Activated CD4-positive, alpha-beta T cell treated with anti-CD3 and anti-CD28 coated beads for 4 hours (primary cell): ENCODE data around the gene LTO1.

Experiments used
- DNase-seq, 2 donors: peaks; one replicate each; pipeline ENCODE4 v3.0.0-alpha.2; 2020

Gene LTO1

GRCh38 chr11:69656536-69657455 is 18.4 kb downstream of the LTO1 start:
- no peak for DNase-seq

DNA sequence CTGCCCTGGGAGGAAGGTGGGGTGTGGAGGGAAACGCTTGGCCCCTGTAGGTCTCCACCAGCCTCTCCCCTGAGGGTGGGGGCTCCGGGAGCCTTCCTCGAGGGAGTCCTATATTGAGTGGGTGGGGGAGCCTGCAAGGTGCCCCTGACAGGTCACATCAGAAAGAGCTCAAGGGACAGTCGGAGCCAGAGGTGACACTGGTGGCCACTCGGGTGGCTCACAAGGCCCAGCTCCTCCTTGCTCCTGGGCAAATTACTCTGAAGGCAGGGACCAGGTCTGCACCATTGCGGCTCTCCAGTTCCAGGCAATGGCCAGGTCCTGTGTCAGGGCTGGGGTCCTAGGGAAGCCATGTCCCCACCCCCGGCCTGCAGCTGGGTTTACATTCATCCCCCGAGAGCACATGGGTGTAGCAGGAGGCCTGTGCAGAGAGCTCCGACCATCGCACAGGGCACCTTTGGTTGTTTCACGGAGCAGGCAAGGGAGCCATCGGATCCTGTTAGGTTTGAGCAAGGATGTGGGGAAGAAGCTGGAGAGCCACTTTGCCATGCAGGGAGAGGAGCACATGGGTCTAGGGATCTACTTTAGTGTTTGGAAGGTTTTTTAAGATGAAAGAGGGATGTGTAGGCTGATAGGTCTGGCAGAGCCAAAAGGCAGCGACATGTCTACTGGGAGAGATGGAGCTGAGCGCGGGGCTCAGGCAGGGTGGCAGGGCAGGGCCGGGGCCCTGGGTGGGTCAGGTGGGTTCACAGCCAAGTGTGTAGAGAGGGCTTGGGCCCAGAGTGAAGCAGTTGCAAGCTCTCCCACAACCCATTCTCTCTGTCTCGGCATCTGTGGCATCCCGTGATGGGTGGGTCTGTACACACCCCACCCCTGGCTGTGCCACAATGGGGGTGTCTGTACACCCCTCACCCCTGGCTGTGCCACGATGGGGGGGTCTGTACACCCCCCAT is 19.4 kb downstream of the LTO1 start:
- no peak for DNase-seq

DNA sequence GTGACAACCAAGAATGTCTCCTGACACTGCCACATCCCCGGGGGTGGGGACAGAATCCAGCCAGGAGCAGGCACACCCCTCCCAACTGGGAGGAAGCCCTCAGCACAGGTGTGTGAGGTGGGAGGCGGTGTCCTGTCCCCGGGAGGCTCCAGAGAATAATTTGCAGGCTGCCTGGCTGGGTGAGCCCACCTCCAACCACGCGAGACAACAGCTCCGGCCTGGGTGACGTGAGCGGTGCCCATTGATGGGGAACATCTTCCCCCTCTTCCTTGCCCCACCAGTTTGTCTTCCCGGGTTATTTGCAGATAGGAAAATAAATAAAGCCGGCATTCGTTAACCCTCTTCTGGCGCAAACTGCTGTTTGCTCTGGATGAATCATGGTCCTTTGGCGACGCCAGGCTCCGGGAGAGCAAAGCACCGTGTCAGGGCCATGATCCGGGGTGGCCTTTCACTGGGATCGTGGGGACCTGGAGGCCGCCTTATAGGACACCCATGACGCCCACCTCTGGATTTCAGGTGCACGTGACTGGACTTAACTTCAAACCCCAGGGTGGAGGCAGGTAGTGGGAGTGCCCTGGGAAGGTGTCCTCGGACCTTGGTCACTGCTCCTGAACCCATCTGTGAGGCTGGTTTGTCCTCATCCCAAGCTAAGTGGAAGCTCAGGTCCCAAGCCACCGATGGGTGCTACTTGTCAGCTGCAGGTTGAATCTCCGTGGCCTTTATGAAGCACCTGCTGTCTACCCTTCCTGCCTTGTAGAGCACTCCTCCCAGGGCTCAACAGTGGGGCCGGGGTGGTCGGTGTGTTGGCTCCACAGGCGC is 20.3 kb downstream of the LTO1 start:
- no peak for DNase-seq

DNA sequence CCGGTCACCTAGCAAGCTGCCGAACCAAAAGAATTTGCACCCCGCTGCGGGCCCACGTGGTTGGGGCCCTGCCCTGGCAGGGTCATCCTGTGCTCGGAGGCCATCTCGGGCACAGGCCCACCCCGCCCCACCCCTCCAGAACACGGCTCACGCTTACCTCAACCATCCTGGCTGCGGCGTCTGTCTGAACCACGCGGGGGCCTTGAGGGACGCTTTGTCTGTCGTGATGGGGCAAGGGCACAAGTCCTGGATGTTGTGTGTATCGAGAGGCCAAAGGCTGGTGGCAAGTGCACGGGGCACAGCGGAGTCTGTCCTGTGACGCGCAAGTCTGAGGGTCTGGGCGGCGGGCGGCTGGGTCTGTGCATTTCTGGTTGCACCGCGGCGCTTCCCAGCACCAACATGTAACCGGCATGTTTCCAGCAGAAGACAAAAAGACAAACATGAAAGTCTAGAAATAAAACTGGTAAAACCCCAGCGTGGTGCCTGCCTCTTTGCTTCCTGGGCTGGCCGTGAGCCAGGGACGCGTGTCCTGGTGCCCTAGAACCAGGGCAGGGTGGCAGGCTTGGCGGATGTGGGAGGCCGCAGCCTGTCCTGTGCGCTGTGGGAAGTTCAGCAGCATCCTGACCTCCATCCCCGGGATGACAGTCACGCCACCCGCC is 21.0 kb downstream of the LTO1 start:
- DNase-seq: no peak

DNA sequence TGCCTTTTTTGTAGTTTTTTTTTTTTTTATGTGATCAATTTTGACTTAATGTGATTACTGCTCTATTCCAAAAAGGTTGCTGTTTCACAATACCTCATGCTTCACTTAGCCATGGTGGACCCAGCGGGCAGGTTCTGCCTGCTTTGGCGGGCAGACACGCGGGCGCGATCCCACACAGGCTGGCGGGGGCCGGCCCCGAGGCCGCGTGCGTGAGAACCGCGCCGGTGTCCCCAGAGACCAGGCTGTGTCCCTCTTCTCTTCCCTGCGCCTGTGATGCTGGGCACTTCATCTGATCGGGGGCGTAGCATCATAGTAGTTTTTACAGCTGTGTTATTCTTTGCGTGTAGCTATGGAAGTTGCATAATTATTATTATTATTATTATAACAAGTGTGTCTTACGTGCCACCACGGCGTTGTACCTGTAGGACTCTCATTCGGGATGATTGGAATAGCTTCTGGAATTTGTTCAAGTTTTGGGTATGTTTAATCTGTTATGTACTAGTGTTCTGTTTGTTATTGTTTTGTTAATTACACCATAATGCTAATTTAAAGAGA is 21.7 kb downstream of the LTO1 start:
- DNase-seq: no peak

- no peak for DNase-seq
Measured at GRCh38 chr11:69652999-69653398, 22.2 kb downstream of the LTO1 start.

DNA sequence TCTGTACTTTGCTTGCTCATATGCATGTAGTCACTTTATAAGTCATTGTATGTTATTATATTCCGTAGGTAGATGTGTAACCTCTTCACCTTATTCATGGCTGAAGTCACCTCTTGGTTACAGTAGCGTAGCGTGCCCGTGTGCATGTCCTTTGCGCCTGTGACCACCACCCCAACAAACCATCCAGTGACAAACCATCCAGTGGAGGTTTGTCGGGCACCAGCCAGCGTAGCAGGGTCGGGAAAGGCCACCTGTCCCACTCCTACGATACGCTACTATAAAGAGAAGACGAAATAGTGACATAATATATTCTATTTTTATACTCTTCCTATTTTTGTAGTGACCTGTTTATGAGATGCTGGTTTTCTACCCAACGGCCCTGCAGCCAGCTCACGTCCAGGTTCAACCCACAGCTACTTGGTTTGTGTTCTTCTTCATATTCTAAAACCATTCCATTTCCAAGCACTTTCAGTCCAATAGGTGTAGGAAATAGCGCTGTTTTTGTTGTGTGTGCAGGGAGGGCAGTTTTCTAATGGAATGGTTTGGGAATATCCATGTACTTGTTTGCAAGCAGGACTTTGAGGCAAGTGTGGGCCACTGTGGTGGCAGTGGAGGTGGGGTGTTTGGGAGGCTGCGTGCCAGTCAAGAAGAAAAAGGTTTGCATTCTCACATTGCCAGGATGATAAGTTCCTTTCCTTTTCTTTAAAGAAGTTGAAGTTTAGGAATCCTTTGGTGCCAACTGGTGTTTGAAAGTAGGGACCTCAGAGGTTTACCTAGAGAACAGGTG is 23.1 kb downstream of the LTO1 start:
- no peak for DNase-seq

- DNase-seq: no peak
Measured at GRCh38 chr11:69650832-69651344, 24.3 kb downstream of the LTO1 start.

DNA sequence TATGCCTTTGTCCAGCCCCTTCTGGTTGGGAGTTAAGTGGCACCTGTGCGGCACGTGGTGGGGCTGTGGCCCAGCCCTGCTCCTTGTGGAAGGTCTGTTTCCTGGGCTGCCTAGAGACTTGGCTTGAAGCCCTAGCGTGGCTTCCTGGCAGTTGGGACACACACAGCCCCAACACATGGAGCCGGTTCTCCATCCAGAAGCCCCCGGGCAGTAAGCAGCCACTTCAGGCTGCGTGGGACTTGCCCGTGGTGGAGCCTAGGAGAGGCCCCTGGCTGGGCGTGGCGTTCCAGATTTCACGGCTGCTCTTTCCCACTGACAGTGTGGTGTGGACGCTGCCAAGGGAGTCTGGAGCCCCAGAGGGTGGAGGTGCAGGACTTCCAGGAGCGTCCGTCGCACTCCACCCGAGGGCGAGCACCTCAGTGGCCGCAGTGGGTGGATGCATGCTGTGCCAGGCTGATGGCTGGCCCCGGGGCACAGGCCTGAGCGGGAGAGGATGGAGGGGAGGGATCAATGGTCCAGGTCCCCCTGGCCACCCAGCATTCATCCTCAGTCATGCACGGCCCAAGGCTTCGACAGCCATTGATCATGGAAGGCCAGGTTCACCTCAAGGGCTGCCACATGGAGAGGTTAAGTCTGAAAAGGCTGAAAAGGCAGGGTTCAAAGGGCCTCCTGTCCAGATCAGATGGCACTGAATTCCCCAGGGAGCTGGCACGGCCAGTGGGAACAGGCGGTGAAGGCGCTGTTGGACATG is 24.9 kb downstream of the LTO1 start:
- DNase-seq: no peak

DNA sequence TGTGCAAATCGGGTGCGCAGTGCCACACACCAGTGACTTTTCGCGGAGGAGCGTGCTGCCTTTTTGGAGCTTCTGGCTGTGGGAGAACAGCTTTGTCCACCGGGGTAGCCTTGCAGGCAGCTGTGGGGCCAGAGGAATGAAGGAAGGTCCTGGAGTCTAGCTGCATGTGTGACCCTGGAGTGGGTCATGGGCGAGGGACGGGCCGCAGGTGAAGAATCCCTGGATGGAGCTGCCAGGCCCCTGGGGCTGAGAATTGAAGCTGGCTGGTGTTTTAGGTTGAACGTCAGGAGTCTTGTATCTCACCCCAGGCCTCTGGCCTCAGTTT is 25.6 kb downstream of the LTO1 start:
- DNase-seq: no peak

DNA sequence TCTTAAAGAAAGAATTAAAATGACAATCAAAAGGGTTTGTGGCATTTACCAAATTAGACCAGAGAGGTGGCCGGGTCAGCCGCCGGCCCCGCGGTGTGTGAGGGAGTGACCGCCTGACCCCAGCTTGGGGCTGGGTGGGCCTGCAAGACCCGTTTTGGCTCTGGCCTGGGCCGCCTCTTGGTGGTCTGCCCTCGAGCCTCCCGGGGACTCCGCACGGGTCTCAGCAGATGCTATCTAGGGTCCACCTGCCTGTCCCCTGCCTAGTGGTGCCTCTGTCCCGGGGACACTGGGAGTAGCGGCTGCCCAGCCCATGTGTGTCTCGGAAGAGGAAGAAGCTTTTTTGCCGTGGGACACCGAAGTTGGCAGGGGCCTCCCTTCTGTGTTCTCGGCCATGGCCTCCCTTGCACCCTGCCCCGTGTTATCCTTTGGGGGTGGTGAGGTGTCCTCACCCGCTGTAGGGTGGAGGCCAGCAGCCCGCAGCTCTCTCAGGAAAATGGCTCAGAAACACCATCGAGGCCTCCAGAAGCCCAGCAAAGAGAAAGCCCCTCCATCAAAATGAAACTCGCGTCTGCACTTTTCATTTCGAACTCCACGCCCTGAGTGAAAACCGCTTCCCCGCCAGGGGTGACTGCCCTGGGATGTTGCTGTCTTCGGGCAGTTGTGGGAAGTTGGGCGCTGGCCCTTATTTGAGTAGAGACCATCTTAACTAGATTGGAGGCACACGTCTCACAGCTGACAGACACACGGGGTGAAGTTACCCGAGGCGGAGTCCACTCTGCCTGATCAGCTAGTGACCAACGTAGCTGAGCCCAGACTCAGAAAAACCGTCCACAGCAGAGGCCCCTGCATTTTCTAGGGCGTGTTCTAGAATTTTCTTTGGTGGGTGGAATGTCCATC is 26.2 kb downstream of the LTO1 start:
- DNase-seq: no peak

DNA sequence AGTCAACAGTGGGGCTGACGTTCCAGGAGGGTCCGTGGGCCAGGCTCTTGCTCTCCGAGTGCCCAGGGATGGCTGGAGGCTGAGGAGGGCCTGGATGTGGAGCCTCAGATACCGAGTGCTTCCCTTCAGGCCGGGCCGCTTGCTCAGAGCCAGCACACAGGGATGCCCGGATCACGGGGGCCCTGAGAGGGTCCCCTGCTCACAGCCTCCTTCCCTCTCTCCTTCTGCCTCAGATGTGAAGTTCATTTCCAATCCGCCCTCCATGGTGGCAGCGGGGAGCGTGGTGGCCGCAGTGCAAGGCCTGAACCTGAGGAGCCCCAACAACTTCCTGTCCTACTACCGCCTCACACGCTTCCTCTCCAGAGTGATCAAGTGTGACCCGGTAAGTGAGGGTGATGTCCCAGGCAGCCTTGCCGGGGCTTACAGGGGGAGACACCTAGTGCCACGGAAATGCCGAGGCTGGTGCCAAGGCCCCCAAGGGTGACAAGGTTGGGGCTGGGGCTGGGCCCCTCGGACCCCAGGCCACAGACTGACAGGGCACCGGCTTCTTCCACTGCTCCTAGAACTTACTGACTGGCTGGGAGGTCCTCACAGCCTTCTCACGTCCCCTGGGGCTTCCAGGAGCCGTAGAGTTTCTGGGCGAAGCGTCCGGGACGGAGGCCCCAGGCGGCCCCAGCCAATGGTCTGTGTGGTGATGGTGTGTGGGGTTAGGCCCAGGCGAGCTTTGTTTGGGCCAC is 27.2 kb downstream of the LTO1 start:
- no peak for DNase-seq

- no peak for DNase-seq
Measured at GRCh38 chr11:69647390-69647748, 27.8 kb downstream of the LTO1 start.

DNA sequence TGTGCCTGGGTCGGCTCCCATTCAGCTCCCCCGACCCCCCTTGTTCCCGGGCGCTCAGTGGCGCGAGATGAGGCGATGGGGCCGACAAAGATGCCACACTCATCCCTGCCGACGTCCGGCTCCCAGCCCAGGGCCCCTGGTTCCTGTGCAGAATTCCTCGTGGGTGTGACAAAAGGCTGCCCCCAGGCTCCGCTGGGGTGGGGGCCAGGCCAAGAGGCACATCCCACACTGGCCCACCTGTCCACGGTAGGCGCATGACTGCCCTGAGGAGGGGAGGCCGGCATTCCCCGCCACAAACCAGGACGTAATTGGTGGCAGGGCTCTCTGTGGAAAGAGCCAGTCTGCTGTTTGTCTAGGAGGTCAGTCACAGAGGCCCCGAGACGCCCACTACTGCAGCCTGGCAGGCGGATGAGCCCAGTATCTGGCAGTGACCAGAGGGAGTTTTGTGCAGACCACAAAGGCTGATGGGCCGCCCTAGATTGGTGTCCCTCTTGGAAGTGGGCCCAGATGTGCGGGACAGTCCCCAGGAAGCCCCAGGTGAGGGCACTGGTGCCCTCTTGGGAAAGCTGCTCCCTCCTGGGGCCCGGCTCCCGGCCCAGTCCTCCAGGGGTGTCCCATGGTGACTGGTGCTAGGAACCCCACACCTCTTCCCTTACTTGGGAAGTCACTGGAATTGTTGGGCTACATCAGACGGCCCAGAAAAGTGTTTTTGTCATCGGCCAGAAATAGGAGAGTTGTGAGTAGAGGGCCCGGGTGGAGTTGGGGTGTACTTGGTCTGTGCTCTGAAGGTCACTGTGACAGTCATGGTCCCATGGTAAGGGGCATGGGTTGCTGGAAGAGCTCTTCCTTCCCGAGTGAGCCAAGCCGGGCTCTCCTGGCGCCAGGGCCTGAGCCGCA is 28.4 kb downstream of the LTO1 start:
- DNase-seq: no peak

- DNase-seq: no peak
Measured at GRCh38 chr11:69645801-69646492, 29.2 kb downstream of the LTO1 start.

DNA sequence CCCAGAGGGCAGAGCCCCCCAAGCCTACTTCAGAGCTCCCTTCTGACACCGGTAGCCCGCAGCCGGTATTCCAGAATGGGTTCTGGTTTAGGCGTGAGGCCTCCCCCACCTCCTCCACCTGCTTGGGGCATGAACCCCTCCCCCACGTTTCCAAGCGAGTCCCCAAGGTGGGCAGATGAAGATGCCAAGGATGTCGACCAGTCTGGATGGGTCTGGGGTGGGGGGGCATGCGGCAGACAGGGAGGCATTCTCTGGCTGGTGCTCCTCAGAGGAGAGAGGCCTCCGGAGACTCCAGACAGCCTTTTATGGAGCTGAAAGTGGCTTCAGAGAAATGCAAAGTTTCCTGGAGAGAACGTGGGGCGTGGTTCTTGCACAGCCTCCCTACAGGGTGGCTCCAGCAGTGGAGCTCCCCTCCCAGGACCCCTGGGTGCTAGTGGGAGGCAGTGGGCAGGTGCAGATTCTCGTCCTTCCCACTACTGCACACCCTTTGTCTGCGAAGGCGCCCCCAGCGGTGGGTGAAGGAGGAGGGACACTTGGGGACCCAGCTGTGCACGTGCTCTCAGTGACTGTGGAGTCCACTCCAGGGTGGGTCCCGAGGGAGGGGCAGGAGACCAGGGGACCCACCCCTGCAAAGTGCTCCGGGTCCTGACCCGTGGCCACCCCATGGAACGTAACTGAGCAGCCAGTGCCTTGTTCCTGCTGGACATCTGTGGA is 30.0 kb downstream of the LTO1 start:
- no peak for DNase-seq
